Raji (cell line): Measurements from ENCODE around the gene BICD1.

Experiments
- POLR2A ChIP-seq: IDR thresholded peaks from 2 replicates; pipeline ENCODE4 v1.6.1; 2011; ENCODE audit warnings: low read depth, low read length, control low read depth; ENCODE audit not compliant: insufficient read depth

The BICD1 gene

GRCh38 chr12:32240162-32240561 is 133.5 kb downstream of the BICD1 start:
- TF ChIP-seq POLR2A: no peak

- no peak for TF ChIP-seq POLR2A
Observed at GRCh38 chr12:32240831-32241230, 134.2 kb downstream of the BICD1 start.

GRCh38 chr12:32242641-32243040 is 136.0 kb downstream of the BICD1 start:
- TF ChIP-seq POLR2A: no peak

GRCh38 chr12:32248441-32249140 is 141.9 kb downstream of the BICD1 start:
- no peak for TF ChIP-seq POLR2A

- TF ChIP-seq POLR2A: no peak
Observed at GRCh38 chr12:32249777-32250176, 143.1 kb downstream of the BICD1 start.

- TF ChIP-seq POLR2A: no peak
Observed at GRCh38 chr12:32252199-32253073, 145.8 kb downstream of the BICD1 start.

- TF ChIP-seq POLR2A: no peak
Observed at GRCh38 chr12:32253154-32253790, 146.6 kb downstream of the BICD1 start.

- no peak for TF ChIP-seq POLR2A
Observed at GRCh38 chr12:32254260-32254956, 147.8 kb downstream of the BICD1 start.

GRCh38 chr12:32255588-32255987 is 148.9 kb downstream of the BICD1 start:
- TF ChIP-seq POLR2A: no peak

GRCh38 chr12:32257695-32258496 is 151.2 kb downstream of the BICD1 start:
- no peak for TF ChIP-seq POLR2A

- TF ChIP-seq POLR2A: no peak
Observed at GRCh38 chr12:32260696-32261095, 154.0 kb downstream of the BICD1 start.

GRCh38 chr12:32261638-32262037 is 155.0 kb downstream of the BICD1 start:
- no peak for TF ChIP-seq POLR2A

- TF ChIP-seq POLR2A: peak; percentile 30; the same call in 1 of the 2 replicates
Observed at GRCh38 chr12:32264961-32265360, 158.3 kb downstream of the BICD1 start.

- TF ChIP-seq POLR2A: no peak
Observed at GRCh38 chr12:32265456-32265855, 158.8 kb downstream of the BICD1 start.
